ENCODE measurements around the gene PEPD.

PEPD gene

DNA sequence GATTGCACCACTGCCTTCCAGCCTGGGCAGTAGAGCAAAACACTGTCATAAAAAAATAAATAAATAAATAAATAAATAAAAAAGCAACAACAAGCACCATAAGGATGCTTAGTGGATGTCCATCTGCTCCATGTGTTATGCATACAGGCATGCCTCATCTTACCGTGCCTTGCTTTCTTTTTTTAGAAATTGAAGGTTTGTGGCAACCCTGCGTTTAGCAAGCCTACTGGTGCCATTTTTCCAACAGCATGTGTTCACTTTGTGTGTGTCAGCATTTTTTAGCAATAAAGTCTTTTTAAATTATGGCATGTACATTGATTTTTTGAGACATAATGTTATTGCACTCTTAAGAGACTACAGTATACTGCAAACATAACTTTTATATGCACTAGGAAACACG, 68.3 kb downstream of the PEPD start:
- no peak for DNase-seq

DNA sequence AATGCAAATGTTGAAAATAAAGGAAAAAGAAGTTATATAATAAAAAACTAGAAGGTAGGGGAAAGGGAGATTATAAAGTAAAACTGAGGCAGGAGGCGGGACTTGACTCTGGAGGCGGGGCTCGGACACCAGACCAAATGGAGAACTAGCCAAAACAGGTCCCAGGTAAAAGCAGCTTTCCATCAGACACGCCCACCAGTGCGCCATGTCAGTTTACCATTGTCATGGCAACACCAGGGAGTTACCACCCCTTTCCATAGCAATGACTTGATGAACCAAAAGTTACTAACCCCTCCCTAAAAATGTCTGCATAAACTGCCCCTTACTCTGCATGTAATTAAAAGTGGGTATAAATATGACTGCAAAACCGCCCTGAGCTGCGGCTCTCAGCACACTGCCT, 70.9 kb downstream of the PEPD start:
- no peak for DNase-seq

DNA sequence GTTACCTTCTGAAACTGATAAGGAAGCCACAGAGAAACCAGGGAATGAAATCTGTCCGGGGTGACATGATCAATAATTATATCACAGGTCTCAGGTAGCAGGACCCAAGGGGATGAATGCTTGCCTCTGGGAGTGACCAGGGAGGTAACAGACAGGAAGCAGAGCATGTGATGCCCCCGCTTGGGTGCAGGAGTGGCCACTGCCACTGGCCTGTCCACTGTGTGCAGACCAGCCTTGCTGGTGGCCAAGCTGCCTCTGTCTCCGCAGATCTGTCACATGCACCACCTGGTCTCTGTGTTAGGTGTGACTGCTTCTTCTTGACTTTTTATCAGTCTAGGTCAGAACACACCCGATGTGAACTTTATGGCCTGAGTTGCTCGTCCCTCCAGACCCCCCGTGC, 71.8 kb downstream of the PEPD start:
- DNase-seq, result no peak

DNA sequence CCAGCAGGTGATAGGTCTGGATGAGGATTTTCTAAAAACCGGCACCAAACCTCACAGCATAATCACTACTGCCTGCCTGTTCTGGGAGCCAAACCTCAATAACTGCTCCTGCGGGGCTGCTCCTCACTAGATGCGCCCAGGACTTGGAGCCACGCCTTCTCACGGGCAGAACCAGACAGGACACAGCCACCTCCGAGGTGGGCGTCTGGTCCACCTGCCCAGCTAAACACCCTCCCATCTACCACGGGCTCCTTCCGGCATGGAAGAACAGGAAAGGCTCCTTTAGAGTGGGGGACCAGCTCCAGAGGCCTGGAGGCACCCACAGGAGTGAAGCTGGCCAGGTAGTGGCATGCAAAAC, 73.5 kb downstream of the PEPD start:
- no peak for DNase-seq

DNA sequence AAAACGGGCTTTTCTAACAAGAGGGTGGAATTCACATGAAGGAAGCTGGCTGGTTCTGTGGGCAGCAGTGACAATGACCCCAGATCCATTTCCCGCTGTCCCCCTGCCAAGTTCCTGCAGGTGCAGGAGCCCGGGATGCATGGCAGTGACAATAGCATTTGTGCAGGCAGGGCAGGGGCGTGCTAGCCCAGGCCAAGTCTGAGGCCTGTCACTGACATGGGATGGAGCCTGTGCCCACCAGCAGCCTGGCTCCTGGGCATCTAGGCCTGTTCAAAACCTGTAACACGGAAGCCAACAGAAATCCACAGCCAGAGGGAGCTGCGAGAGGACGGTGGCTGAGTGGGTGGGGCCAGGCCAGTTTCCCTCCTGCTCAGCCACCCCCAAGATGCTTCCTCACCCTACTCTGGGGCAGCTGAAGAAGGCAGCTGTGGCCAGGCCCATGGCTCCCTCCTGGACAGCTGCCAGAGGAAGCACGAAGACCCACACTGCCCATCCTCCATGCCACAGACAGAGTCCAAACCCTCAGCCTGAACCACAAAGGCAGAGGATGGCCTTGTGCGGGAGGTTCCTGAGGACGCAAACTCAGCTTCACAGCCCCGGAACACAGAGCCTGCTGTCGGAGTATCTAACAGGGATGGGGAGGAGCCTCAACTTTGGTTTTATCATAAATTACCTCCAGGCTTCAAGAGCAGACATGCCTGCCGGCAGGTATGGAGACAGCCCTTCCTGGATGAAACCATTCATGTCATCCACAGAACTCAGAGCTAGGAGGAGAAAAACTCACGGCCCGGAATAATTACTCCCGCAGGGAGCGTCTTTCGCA, 74.0 kb downstream of the PEPD start:
- DNase-seq, result no peak

DNA sequence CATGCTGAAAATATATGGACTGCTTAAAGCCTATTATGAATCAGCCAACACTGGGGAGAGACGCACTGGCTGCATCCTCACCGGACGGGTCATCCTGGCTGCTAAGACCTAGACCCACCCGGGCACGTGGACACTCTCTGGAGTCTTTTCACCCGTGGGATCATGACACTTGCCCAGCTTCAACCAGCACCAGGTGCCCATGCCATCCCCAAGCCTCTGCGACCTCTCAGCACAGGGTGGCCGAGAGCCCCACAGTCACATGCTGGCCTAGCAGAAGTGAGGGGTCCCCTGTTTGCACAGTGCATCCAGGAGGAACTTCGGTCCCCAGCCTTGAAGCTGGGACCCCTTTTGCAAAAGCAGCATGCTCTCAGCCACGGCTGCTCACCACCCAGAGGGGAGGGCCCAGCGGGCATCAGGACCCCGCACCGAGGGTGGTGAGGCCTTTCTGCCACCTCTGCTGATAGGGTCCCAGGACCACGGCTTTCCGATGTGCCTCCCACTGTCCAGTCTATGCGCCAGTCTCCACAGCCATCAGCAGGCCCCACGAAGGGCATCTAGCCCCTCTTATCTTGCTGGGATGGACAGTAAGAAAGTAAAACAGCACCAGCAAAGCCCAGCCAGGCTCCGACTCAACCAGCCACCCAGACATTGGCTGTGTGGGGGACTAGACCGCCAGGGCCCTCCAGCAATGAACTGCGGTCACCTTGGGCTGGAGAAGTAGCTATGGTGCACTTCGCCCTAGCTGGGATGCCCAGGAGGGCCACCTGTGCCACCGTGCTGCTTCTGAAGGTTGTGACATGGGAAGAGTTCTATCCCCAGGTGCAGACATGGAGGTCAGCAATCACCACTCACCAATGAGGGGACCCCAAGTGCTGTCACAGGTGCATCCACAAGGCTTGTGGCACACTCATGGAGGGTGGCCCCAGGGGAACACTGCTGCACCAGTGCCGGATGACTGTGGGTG, 75.0 kb downstream of the PEPD start:
- DNase-seq, result no peak

DNA sequence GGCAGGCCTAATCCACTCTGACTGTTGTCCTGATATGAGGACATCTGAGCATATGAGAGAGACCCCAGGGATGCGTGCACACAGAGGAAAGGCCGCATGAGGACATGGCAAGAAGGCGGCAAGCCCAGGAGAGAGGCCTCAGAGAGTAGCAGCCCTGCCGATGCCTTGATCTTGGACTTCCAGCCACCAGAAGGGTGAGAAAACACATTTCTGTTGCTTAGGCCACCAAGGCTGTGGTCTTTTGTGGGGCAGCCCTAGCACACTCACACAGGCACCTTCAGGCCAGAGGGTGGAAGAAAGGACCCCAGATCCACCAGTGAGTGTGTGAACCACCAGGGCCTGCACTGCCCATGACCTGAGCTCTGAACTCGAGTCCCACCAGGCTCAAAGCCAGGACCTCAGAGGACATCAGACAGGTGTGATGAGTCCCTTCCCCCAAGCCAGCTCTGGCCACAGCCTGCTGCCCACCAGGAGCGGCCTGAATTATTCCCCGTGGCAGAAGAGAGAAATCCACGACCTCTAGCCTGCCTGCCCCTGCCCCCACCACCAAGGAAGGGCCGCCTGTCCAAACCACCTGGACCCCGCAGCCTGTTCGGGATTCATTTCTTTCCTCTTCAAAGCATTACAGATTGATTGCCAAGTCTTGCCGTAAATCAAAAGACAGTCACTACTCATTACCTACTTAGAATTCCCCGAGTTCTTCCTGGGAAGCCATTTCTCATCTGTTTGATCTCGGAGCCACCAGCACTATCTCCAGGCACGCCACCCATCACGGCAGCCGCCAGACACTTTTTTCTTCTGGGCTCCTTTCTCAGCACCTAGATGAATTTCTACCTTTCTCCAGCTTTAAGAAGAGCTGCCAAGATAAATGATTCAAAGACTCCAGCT, 75.9 kb downstream of the PEPD start:
- no peak for DNase-seq

DNA sequence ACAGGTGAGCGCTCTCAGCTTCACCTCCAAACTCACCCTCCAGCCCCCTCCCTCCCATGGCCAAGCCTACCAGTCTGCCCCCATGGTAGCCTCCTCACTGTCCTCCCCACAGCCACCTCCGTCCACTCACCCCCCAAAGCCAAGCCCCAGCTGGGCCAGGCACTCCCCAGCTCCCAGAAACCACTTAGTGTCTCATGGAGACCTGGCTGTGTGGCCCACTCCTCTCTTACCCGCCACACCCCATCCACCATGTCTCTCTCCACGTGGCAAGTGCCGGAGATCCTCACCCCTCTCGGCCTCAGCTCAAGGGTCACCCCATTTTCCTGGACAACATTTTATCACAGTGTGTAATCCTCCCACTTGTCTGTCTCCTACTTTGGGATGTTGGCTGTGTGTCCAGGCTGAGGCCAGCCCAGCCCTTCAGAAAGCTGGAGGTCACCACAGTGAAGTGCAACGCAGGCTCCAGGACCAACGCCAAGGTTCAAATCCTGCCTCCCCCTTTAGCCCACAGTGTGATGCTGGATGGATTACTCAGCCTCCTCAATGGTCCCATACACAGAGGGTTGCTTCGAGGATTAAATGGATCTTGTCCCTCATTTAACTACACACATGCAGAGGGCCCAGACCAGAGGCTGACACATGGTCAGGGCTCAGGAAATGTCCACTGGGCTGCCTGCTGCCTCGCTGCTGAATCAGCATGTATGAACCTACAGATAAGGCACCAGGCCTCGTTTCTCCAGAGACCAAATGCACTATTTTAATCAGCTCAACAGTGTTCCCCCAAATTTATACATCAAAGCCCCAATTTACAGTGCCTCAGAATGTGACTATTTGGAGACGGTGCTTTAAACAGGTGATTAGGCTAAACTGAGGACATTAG, 76.8 kb downstream of the PEPD start:
- no peak for DNase-seq

DNA sequence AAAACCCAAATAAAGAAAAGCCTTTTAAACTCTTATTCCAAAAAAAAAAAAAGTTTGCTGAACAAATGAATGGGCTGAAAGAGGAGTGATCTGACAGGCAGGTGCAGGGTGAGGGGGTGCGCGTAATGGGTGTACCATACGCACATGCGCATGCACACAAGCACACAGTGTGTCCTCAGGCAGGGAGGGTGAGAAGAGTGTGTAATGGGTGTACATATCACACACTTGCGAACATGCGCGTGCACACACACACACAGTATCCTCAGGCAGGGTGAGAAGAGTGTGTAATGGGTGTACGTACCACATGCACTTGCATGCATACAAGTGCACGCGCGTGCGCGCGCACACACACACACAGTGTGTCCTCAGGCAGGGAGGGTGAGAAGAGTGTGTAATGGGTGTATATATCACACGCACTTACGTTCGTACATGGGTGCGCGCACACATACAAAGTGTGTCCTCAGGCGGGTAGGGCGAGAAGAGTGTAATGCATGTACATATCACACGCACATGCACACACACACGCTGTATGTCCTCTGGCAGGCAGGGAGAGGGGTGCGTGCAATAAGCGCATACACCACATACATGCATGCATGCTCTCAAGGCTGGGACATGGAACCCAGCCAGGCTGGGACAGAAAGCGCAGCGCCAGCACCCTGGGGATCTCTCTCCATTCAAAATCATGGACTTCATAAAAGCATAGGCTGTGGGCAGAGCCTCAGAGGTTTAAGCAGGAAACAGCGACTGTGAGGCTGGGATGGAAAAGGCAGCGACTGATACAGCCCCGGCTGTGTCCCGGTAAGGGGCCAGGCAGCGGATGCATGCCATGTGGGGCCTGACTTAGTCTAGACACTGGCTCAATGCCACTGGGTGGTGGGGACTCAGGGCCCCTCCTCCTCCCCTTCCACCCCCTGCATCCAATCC, 77.7 kb downstream of the PEPD start:
- DNase-seq, result no peak

DNA sequence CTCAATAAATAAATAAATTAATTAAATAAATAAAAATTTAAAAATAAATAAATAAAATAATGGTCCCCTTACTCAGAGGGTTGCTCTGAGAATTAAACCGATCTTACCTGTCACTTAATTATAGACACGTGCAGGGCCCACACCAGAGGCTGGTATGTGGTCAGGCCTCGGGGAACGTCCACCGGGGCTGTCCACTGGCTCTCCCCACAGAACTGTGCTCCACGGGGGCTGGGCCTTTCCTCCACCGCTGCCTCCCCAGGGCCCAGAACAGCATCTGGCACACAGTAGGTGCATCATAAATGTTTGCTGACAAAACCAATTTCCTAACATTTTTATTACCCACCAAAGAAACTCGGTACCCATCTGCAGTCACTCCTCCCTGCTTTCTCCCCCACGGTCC, 78.9 kb downstream of the PEPD start:
- DNase-seq, result no peak

DNA sequence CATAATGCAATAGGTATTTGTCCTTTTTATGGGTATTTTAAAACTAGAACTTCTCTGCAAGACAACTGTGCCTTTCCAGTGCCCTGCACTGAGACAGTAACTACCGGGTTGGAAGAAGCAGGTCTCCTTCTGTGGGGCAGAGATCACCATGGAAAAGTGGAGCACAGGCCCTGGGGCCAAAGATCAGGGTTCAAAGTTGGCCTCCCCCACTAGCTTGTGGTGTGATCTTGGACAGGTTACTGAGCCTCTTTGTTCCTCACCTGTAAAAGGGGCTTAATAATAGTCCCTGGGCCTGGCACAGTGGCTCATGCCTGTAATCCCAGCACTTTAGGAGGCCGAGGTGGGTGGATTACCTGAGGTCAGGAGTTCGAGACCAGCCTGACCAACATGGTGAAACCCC, 79.8 kb downstream of the PEPD start:
- DNase-seq, result no peak

DNA sequence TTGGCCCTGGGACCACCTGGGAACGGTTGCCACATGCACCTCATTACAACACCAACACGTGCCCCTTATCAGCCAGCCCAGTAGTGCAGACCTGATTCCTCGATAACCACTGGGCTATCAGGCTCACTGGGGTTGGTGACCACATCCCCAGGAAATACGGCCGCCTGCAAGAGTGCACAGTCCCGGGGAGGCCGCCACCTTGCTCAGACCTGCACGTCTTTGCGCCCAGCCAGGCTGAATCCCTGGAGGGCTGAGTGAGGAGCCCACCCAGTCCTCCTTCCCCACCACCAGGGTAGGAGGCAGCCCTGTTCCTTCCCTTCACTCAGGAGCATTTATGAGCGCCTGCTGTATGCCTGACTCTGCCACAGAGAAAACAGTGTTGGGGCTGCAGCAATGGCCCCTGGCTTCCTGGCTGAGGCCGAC, 80.3 kb downstream of the PEPD start:
- DNase-seq, result no peak

DNA sequence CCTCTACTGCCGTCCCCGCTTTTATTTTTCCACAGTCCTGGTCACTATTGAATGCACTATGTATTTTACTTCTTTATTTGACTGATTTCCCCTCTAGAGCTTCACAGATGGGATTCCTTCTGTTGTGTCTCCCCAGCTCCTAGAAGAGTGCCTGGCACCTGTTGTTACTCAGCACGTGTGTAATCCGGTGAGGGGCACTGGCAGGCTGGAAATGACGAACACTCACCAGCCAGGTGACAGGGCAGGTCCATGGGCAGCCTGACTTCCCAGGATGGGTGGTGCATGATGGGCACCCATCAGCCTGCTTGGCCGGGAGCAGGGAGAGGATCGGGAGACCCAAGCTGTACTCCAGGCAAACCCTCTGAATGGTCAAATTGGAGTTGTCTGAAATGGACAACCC, 80.9 kb downstream of the PEPD start:
- no peak for DNase-seq

DNA sequence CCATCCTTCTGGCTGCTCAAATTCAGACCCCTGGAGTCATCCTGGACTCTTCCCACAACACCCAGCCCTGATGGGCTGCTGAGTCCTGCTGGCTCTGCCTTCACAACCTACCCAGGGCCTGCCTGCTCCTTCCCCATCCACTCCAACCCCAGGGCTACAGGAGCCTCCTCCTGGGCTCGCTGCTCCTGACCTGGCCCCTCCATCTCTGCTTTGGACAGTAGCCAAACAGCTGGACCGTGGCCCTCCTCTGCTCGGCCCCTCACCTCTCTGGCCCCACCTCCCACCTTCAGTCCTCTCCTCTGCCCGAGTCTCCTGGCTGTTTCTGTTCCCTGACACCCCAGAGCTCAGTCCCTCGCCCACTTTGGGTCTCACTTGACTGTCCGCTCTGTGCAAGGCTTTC, 81.3 kb downstream of the PEPD start:
- DNase-seq, result no peak

DNA sequence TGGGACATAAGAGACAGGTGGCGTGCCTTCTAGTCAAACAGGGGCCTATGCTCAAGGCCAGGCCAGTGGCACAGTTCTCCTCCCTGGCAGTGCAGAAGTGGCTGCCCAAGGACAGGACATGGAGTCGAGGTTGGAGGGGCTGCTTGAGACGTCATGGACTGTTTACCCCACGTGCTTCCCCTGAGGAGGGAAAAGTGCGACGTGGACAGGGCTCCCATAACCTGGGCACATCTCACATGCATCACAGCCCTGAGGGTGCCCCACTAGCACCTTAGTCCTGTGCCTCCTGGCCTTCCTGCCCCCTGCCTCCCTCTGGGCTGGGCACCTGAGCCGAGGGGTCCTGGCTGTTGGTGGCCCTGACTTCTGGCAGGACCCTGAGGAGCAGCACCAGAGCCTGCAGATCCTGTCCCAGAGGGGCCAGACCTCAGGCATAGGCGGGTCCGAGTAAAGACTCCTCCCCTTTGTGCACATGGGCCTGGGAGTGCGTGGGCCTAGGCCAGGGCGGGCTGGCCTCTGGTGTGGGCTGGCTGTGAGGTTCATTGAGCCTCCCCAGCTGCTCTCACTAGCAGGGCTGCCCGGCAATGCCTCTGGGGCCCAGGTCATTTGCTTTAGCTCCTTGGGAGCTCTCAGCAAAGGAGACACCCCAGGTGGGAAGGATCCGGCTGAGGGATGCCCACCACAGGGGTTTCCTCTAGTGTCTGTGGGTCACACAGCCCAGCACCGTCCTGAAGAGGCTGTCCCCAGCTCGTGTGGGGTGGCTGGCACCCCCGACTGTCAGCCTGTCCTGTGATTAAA, 82.4 kb downstream of the PEPD start:
- no peak for DNase-seq

DNA sequence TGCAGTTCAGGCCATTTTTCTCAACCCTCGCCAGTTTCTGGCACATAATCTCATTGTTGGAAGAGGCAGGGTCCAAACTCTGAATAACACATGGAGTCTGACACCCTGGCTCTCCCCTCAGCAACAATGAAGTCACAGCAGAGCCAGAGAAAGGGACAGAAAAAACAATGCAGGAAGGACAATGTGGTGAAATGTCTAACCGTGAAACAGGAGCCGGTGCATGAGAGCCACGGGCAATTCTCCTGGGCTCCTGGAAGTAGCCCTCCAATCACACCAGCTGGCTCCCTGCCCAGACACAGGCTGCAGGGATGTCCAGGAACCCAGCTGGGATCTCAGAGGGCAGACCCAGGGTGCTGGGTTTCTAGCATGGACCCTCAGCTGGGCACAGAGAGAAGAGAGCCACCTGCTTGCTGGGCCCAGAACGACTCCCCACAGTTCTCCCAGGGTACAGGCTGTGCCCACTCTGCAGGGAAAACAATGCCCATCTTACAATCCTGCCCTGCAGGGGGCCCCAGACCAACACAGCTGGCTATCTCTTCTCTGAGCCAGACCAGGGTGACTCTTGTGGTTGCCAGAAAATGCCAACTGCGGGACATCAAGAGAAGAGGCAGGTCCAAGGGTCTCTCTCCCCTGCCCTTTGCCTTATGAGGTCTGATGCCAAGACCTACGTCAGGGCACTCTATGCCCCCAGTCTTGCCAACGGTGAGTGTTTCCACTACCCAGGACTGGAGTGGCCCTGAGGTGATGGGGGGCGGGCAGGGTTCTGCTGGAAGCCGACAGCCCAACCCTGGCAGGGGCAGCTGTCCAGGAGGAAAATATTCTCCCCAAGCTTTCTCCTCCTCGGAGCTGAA, 83.5 kb downstream of the PEPD start:
- DNase-seq, result no peak

DNA sequence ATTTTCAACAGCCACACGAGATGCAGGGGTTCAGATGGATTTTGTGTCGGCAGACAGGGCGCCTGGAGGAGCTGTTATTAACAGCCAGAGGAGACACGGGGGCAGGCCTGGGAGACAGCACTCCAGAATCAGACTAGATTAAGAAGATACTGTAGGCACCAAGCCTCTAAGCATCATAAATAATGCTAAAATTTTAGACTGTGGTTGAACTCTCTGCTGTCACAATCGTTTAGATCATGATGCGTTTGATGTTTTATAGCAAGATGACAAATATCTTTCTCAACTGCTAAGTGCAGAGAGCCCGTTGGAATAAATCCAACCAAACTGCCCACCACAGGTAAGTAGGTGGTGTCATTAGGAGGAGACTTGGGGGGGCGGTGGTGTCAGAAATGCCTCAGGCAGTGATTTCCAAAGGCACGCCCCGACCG, 84.2 kb downstream of the PEPD start:
- DNase-seq, result no peak

DNA sequence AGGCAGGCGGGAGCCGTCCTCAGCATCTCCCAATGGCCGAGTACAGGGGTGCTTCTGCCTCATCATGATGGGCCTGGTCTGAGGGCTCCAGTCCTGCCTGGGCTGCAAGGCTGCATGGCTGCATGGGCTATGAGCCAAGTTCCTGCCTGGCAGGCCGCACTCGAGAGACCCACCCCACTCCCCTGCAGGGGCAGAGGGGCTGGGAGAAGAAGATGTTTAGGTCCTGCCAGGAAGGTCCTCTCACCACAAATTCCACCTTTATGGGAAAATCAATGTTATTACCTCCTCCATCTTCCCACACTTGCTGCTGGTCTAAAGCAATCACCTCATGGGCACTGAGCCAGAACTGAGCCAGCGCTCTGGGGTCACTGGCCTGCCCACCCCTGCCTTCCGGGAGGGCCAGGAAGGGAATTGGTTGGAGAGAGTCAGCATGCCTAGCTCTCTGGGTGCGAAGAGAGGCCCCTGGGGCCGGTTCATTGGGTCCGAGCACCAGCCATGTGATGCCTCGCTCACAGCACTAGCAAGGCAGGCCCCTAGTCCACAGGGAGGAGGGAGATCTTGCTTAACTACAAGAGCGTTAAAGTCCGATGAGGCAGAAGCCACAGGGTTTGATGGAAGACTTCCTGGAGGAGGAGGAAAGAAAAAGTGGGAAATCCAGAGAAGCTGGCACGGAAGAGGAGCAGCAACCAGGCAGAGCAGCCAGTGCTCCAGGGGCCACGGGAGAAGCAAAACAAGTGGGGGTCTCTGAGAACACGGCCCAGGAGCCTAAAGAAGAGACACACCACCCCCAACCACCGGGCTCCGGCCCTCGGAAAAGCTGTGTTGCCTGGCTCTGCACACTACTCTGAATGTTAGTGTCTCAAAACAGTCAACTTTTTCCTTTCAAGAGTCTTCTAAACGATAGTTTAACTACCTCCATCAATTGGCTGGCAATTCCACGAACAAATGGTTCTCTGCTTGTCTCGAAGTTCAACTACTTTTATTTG, 84.9 kb downstream of the PEPD start:
- DNase-seq, result no peak

Data from CD4-positive, alpha-beta T cell treated with Interleukin-17A for 1 hour (primary cell).